B cell (primary cell): Measurements from ENCODE around the gene EFCAB13. TPM values are rescaled to one million over a fixed set of nuclear protein-coding genes. Genes with fewer than 3 reads are reported as not detected.
"Not testable (repeated sequence)": the region's sequence is repeated elsewhere in the genome, so short reads cannot be mapped to it uniquely, and the experiment has no call there.

Source experiments
- ATAC-seq: fragments of 200-7000 bp; cut with Tn5 transposase; one replicate; pipeline ENCODE4 v1.10.0; 2021; ENCODE audit warnings: low read depth, mild to moderate bottlenecking, moderate number of reproducible peaks, moderate library complexity
- CTCF ChIA-PET: fragments of 350-600 bp; sonication (Branson Sonifier 250); formaldehyde crosslinking; loops from one replicate; lab custom pipeline; 2021; ENCODE audit warnings: antibody characterized with exemption, inconsistent platforms; lab: Charles Lee
- POLR2A ChIA-PET: fragments of 350-600 bp; sonication (Branson Sonifier 250); formaldehyde crosslinking; loops from one replicate; lab custom pipeline; 2021; ENCODE audit warnings: antibody characterized with exemption; lab: Charles Lee
- DNase-seq: peaks from one replicate; pipeline ENCODE4 v3.0.0; 2013
- H2AFZ ChIP-seq: 2 replicates; pipeline ENCODE4 v1.6.1; 2012; ENCODE audit warnings: mild to moderate bottlenecking, low read depth, low read length; ENCODE audit not compliant: insufficient read depth, poor library complexity, severe bottlenecking
- H3K27ac ChIP-seq, 2 donors: 1 replicate in 1 of 2; 2 replicates in 1 of 2; pipeline ENCODE4 v1.5.1; 2012 to 2013; ENCODE audit warnings: low read length in 2 of 2, mild to moderate bottlenecking in 2 of 2, moderate library complexity in 1 of 2
- H3K27me3 ChIP-seq, 4 experiments: fragments of 200-600 bp in 1 of 4; sonication (generic) in 1 of 4; replicated peaks in 1 of 4; 1 replicate in 2 of 4; 2 replicates in 2 of 4; pipeline versions ENCODE4 v1.6.1 to v1.7.0; 2013 to 2016; ENCODE audit warnings: low read length in 3 of 4, mild to moderate bottlenecking in 2 of 4, mixed read lengths in 1 of 4, moderate library complexity in 1 of 4; ENCODE audit not compliant: insufficient read depth in 4 of 4, control insufficient read depth in 3 of 4; ENCODE audit errors: control extremely low read depth in 1 of 4
- H3K36me3 ChIP-seq, 2 experiments: replicated peaks in 1 of 2; 1 replicate in 1 of 2; 2 replicates in 1 of 2; pipeline versions ENCODE4 v1.6.1 to v1.7.1; 2013; ENCODE audit warnings: low read length in 1 of 2; ENCODE audit not compliant: insufficient read depth in 2 of 2, control insufficient read depth in 1 of 2; ENCODE audit errors: control extremely low read depth in 1 of 2, extremely low read depth in 1 of 2
- H3K4me1 ChIP-seq, 2 donors: fragments of 200-600 bp in 1 of 2; sonication (generic) in 1 of 2; 1 replicate in 1 of 2; 2 replicates in 1 of 2; pipeline versions ENCODE4 v1.5.1 to v1.6.1; 2013 to 2017; ENCODE audit warnings: low read length in 2 of 2; ENCODE audit not compliant: control insufficient read depth in 2 of 2, insufficient read depth in 2 of 2
- H3K4me2 ChIP-seq: replicated peaks from 2 replicates; pipeline ENCODE3; 2012; ENCODE audit warnings: mild to moderate bottlenecking, low read depth, low read length; ENCODE audit not compliant: poor library complexity, severe bottlenecking
- H3K4me3 ChIP-seq, 5 experiments: fragments of 200-600 bp in 1 of 5; sonication (generic) in 1 of 5; 1 replicate in 3 of 5; 2 replicates in 2 of 5; pipeline versions ENCODE4 v1.5.1 to v1.7.0; 2011 to 2016; ENCODE audit warnings: low read length in 4 of 5, mild to moderate bottlenecking in 4 of 5, low read depth in 2 of 5, control low read depth in 1 of 5, moderate library complexity in 1 of 5; ENCODE audit not compliant: insufficient read depth in 1 of 5; ENCODE audit errors: control extremely low read depth in 1 of 5, extremely low read depth in 1 of 5
- H3K79me2 ChIP-seq: fragments of 200-600 bp; sonication (generic); one replicate; pipeline ENCODE4 v1.6.0; 2016; ENCODE audit warnings: low read length; ENCODE audit not compliant: control insufficient read depth, insufficient read depth
- H3K9ac ChIP-seq: fragments of 200-600 bp; sonication (generic); 2 replicates; pipeline ENCODE4 v1.6.1; 2017; ENCODE audit warnings: mild to moderate bottlenecking, low read length, moderate library complexity
- H3K9me3 ChIP-seq, 3 donors: one replicate each; pipeline versions ENCODE4 v1.6.1 to v1.7.1; 2013; ENCODE audit warnings: low read length in 2 of 3; ENCODE audit not compliant: control insufficient read depth in 2 of 3, insufficient read depth in 1 of 3; ENCODE audit errors: control extremely low read depth in 1 of 3
- H4K20me1 ChIP-seq: 2 replicates; pipeline ENCODE4 v1.6.0; 2012; ENCODE audit warnings: mild to moderate bottlenecking, low read length; ENCODE audit not compliant: insufficient read depth, control insufficient read depth, poor library complexity, severe bottlenecking
- H3K27ac Mint-ChIP-seq: one replicate; pipeline ENCODE4 v1.8.0; 2021; ENCODE audit warnings: mixed read lengths
- H3K27me3 Mint-ChIP-seq: one replicate; pipeline ENCODE4 v1.8.0; 2021; ENCODE audit warnings: mixed read lengths
- H3K4me1 Mint-ChIP-seq: one replicate; pipeline ENCODE4 v1.8.0; 2021; ENCODE audit warnings: mixed read lengths
- H3K4me3 Mint-ChIP-seq: one replicate; pipeline ENCODE4 v1.8.0; 2021; ENCODE audit warnings: mixed read lengths
- H3K9me3 Mint-ChIP-seq: one replicate; pipeline ENCODE4 v1.8.0; 2022; ENCODE audit warnings: mixed read lengths; ENCODE audit not compliant: insufficient read depth
- EZH2 ChIP-seq: IDR thresholded peaks from 2 replicates; pipeline ENCODE4 v1.6.1; 2012; ENCODE audit warnings: borderline replicate concordance, low read depth, mild to moderate bottlenecking, moderate library complexity, low read length; ENCODE audit not compliant: insufficient read depth, poor library complexity, severe bottlenecking
- WGBS: methylation state at CpG from one replicate; pipeline ENCODE4 v1.1.5; 2013; ENCODE audit warnings: missing lambda C conversion rate; ENCODE audit not compliant: insufficient coverage; 5-methylcytosine and 5-hydroxymethylcytosine counted together
- intact Hi-C: fragments of 100-400 bp; cut with micrococcal nuclease; formaldehyde crosslinking; loops from one replicate; pipeline ENCODE4 v1.10.0; 2022
- polyA plus RNA-seq: library from polyadenylated mRNA; depleted of rRNA; stranded (reverse); fragments of >200 nt; gene quantifications from 2 replicates; pipeline ENCODE4 v1.2.3, GENCODE V29; 2012
- total RNA-seq, 2 donors: library from RNA; stranded (reverse); fragments of 120-200 nt in 1 of 2; gene quantifications; 1 replicate in 1 of 2; 2 replicates in 1 of 2; pipeline versions ENCODE4 v1.2.3 to v1.2.4, GENCODE V29; 2013 to 2022
- TF ChIP-seq, protein P1 (sequence below): fragments of 200-600 bp; IDR thresholded peaks from one replicate; pipeline ENCODE4 v1.8.0; 2022; ENCODE audit warnings: antibody characterized with exemption, mild to moderate bottlenecking

EFCAB13 gene
- total and polyA plus RNA-seq, 2 donors (not counting 1 experiment from before 2014, with no cell fraction given), result 5.4 to 86.5 TPM

DNA sequence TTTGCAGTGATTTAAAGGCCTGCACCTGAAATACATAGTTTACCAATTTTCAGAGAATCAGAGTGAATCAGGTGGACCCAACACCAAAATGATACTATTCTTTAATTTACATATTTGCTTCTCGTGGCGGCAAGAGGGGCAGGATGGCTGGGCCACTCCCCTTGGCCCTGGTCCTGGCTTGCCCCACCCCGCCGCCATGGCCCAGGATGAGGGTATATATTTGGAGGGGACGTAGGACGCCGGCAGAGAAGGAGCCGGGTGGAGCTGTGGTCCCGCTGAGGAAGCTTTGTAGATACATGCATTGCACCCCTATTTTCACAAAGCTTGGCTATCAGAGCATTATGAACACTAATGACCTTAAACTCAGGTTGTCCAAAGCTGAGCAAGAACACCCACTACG is 43.5 kb downstream of the EFCAB13 start:
- no peak overlapping the region for H3K4me2 ChIP-seq

GRCh38 chr17:47368262-47368661 is 44.5 kb downstream of the EFCAB13 start:
- Histone ChIP-seq H3K4me1 (no peaks in the 10 kb centered on the region), H3K4me2 (no peak overlapping the region), H3K9ac (no peak overlapping the region), H3K79me2 (no peaks in the 10 kb centered on the region), H3K4me3 (no peak overlapping the region), H3K9me3 (peaks cover 3 to 10% (median 5%) of the 10 kb centered on the region in 3 donors), H4K20me1 (no peaks in the 10 kb centered on the region), H2AFZ (no peak overlapping the region), H3K27me3 (no peaks in the 10 kb centered on the region), H3K36me3 (peaks cover under 1 to 11% of the 10 kb centered on the region in 2 experiments), H3K27ac (no peak overlapping the region)
- H3K4me1 Mint-ChIP-seq, result no peaks in the 10 kb centered on the region
- ChIA-PET POLR2A (no interaction called here), CTCF (no interaction called here)
- H3K4me3 Mint-ChIP-seq, result no peak overlapping the region
- TF ChIP-seq EZH2, result no peak
- TF ChIP-seq, protein P1, sequence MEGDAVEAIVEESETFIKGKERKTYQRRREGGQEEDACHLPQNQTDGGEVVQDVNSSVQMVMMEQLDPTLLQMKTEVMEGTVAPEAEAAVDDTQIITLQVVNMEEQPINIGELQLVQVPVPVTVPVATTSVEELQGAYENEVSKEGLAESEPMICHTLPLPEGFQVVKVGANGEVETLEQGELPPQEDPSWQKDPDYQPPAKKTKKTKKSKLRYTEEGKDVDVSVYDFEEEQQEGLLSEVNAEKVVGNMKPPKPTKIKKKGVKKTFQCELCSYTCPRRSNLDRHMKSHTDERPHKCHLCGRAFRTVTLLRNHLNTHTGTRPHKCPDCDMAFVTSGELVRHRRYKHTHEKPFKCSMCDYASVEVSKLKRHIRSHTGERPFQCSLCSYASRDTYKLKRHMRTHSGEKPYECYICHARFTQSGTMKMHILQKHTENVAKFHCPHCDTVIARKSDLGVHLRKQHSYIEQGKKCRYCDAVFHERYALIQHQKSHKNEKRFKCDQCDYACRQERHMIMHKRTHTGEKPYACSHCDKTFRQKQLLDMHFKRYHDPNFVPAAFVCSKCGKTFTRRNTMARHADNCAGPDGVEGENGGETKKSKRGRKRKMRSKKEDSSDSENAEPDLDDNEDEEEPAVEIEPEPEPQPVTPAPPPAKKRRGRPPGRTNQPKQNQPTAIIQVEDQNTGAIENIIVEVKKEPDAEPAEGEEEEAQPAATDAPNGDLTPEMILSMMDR, result no peak
- peaks cover 12% of the 10 kb centered on the region for H3K9me3 Mint-ChIP-seq
- ATAC-seq (no peak), DNase-seq (no peak)
- intact Hi-C loops, result no loop called here
- H3K27me3 Mint-ChIP-seq, result no peaks in the 10 kb centered on the region
- 100% methylated on average over 2 of the region's 3 CpGs for WGBS
- no peak overlapping the region for H3K27ac Mint-ChIP-seq

More for the DNA sequence above, 43.5 kb downstream of the EFCAB13 start:
- no peaks in the 10 kb centered on the region for H4K20me1 ChIP-seq
- Mint-ChIP-seq H3K27ac (no peak overlapping the region), H3K27me3 (no peaks in the 10 kb centered on the region), H3K9me3 (peaks cover 2% of the 10 kb centered on the region), H3K4me3 (no peak overlapping the region), H3K4me1 (no peaks in the 10 kb centered on the region)
- H3K9ac ChIP-seq, result no peak overlapping the region
- H3K27ac ChIP-seq, result no peak overlapping the region
- no peak overlapping the region for H2AFZ ChIP-seq
- H3K27me3 ChIP-seq, result no peaks in the 10 kb centered on the region
- H3K79me2 ChIP-seq, result no peaks in the 10 kb centered on the region
- DNase-seq (no peak), ATAC-seq (no peak)
- ChIA-PET CTCF (no interaction called here), POLR2A (no interaction called here)
- no peak for TF ChIP-seq EZH2
- TF ChIP-seq, protein P1, result no peak
- intact Hi-C loops, result no loop called here
- 75% methylated on average over 1 of the region's 10 CpGs for WGBS
- H3K9me3 ChIP-seq, result peaks cover 0 to 5% (median 2%) of the 10 kb centered on the region in 3 donors
- H3K4me1 ChIP-seq, result no peaks in the 10 kb centered on the region
- H3K4me3 ChIP-seq, result no peak overlapping the region
- H3K36me3 ChIP-seq, result peaks cover 0 to 9% of the 10 kb centered on the region in 2 experiments

DNA sequence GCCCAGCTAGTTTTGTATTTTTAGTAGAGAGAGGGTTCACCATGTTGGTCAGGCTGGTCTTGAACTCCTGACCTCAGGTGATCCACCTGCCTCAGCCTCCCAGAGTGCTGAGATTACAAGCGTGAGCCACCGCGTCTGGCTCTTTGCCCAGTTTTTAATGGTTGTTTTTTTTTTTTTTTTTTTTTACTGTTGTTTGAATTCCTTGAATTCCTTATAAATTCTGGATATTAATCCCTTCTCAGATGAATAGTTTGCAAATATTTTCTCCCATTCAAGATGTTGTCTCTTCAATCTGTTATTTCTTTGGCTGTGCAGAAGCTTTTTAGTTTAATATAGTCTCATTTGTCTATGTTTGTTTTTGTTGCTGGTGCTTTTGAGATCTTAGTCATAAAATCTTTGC is 47.1 kb downstream of the EFCAB13 start:
- CTCF ChIA-PET, H3K27ac ChIP-seq, H3K4me1 Mint-ChIP-seq, H3K4me2 ChIP-seq, DNase-seq, ATAC-seq, H3K36me3 ChIP-seq, H3K9ac ChIP-seq, H3K79me2 ChIP-seq, H3K27ac Mint-ChIP-seq, H3K27me3 Mint-ChIP-seq, intact Hi-C loops, H3K27me3 ChIP-seq, H2AFZ ChIP-seq, H4K20me1 ChIP-seq, H3K4me1 ChIP-seq, H3K4me3 Mint-ChIP-seq, H3K4me3 ChIP-seq: not testable (repeated sequence)
- H3K9me3 Mint-ChIP-seq, result peaks cover 13% of the 10 kb centered on the region
- peaks cover 5 to 10% (median 7%) of the 10 kb centered on the region in 3 donors for H3K9me3 ChIP-seq
- POLR2A ChIA-PET, result interaction anchor here (0.7 kb wide), 1 partner anchor 254 kb away, joined by 4 read pairs; no protein-coding TSS in a partner anchor
- no CpG with 5 or more reads among the region's 3 CpGs for WGBS
